ENCODE data around the gene REST. TPM values are rescaled to one million over a fixed set of nuclear protein-coding genes. Genes with fewer than 3 reads are reported as not detected.

Gene REST
- total and polyA plus RNA-seq, 9 of the 15 experiments (the other 6 are each of a cell fraction or from before 2014, with no cell fraction given) = 2.9 to 24.0 (median 19.2) TPM

GRCh38 chr4:56978750-56979303 is 71.1 kb downstream of the REST start, which contains the start of gene POLR2B (continued):
- TF ChIP-seq PCBP2 (IDR thresholded peaks at IDR 0.05; ENCODE audit: low read depth, low read length, poor library complexity, severe bottlenecking) = no peak
- no peak for TF ChIP-seq SMAD2 (IDR thresholded peaks at IDR 0.05; ENCODE audit: low read depth, low read length)
- no peak for TF ChIP-seq HDAC3 (IDR thresholded peaks at IDR 0.05; ENCODE audit: borderline replicate concordance, partially characterized antibody)
- no peak for TF ChIP-seq RNF2 (IDR thresholded peaks at IDR 0.05)
- no peak for TF ChIP-seq STAT5B (CRISPR knock-in tag; IDR thresholded peaks at IDR 0.05)
- TF ChIP-seq ZNF518B (CRISPR knock-in tag; IDR thresholded peaks at IDR 0.05) = no peak
- TF ChIP-seq, protein P1, sequence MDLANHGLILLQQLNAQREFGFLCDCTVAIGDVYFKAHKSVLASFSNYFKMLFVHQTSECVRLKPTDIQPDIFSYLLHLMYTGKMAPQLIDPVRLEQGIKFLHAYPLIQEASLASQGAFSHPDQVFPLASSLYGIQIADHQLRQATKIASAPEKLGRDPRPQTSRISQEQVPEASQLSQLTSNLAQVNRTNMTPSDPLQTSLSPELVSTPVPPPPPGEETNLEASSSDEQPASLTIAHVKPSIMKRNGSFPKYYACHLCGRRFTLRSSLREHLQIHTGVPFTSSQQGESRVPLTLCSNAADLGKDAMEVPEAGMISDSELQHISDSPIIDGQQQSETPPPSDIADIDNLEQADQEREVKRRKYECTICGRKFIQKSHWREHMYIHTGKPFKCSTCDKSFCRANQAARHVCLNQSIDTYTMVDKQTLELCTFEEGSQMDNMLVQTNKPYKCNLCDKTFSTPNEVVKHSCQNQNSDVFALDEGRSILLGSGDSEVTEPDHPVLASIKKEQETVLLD (IDR thresholded peaks at IDR 0.05) = 0 out of 2 replicates have a peak, but pooled peaks have one; percentile 29
- peak; percentile 45; the same call in 1 of the 2 replicates for TF ChIP-seq JUN (IDR thresholded peaks at IDR 0.05; ENCODE audit: borderline replicate concordance, low read depth, low read length)
- no peak for TF ChIP-seq JUN (CRISPR knock-in tag; IDR thresholded peaks at IDR 0.05; ENCODE audit: borderline replicate concordance)
- no peak for TF ChIP-seq CAMTA2 (CRISPR knock-in tag; conservative IDR thresholded peaks at IDR 0.05)
- peak; percentile 16 to 72 for TF ChIP-seq AFF1 (IDR thresholded peaks at IDR 0.05; ENCODE audit: low read depth in 1 of 2, partially characterized antibody in 2 of 2)
- no peak for TF ChIP-seq WHSC1 (IDR thresholded peaks at IDR 0.05; ENCODE audit: low read length)
- TF ChIP-seq ZNF699 (CRISPR knock-in tag; IDR thresholded peaks at IDR 0.05; ENCODE audit: insufficient replicate concordance) = no peak
- no peak for TF ChIP-seq SRSF1 (IDR thresholded peaks at IDR 0.05; ENCODE audit: low read depth, low read length)
- TF ChIP-seq RCOR1 (IDR thresholded peaks at IDR 0.05; ENCODE audit: borderline replicate concordance in 1 of 2, low read depth in 2 of 2, low read length in 2 of 2) = 0 out of 4 replicates have a peak, but pooled peaks of 1 of the 2 experiments have one; percentile 44
- no peak for TF ChIP-seq ZNF212 (CRISPR knock-in tag; IDR thresholded peaks at IDR 0.05)
- no peak for TF ChIP-seq NFIX (CRISPR knock-in tag; IDR thresholded peaks at IDR 0.05; ENCODE audit: low read depth)
- TF ChIP-seq KLF6 (CRISPR knock-in tag; IDR thresholded peaks at IDR 0.05; ENCODE audit: borderline replicate concordance) = no peak
- TF ChIP-seq MXI1 (IDR thresholded peaks at IDR 0.05; ENCODE audit: low read depth, low read length) = peak; percentile 59; the same call in 1 of the 2 replicates
- no peak for TF ChIP-seq DACH1 (IDR thresholded peaks at IDR 0.05; ENCODE audit: partially characterized antibody)

Measured in K562 (cell line).